ENCODE results near the gene TRIM29. TPM values are rescaled to one million over a fixed set of nuclear protein-coding genes. Genes with fewer than 3 reads are reported as not detected.

TRIM29 gene
- total and polyA plus RNA-seq, 9 donors = 0.11 to 5.9 (median 1.4) TPM; not detected in 1

- no peaks in the 10 kb centered on the region for H3K36me3 ChIP-seq
- WGBS, 3 donors = 50 to 58% (median 56%) methylated on average over 1 of the region's 1 CpG
- TF ChIP-seq EP300 (IDR thresholded peaks at IDR 0.05) (no peak), CTCF (IDR thresholded peaks at IDR 0.05) (no peak), POLR2A (IDR thresholded peaks at IDR 0.05) (no peak)
Observed at GRCh38 chr11:120151536-120151935, 13.6 kb upstream of the TRIM29 start.

GRCh38 chr11:120149246-120149645, 11.3 kb upstream of the TRIM29 start:
- H3K4me3 ChIP-seq = no peak overlapping the region
- no peaks in the 10 kb centered on the region for H3K36me3 ChIP-seq
- DNase-seq = no peak
- 80 to 85% (median 81%) methylated on average over 3 of the region's 3 CpGs for WGBS, 3 donors
- intact Hi-C loops (cut with DNase I) = no loop called here
- no peak for TF ChIP-seq EP300 (IDR thresholded peaks at IDR 0.05)
- no peak for TF ChIP-seq POLR2A (IDR thresholded peaks at IDR 0.05)
- no peak for TF ChIP-seq CTCF (IDR thresholded peaks at IDR 0.05)
- H3K27ac ChIP-seq = no peak overlapping the region
- H3K9me3 ChIP-seq = no peaks in the 10 kb centered on the region
- no peaks in the 10 kb centered on the region for H3K27me3 ChIP-seq
- no peaks in the 10 kb centered on the region for H3K4me1 ChIP-seq (ENCODE audit: insufficient read depth)

More at GRCh38 chr11:120151536-120151935, 13.6 kb upstream of the TRIM29 start:
- Histone ChIP-seq H3K27ac (no peak overlapping the region), H3K4me1 (ENCODE audit: insufficient read depth) (no peaks in the 10 kb centered on the region), H3K27me3 (no peaks in the 10 kb centered on the region), H3K9me3 (no peaks in the 10 kb centered on the region), H3K4me3 (no peak overlapping the region)
- intact Hi-C loops (cut with DNase I) = no loop called here
- no peak for DNase-seq

GRCh38 chr11:120147950-120148270, 10.0 kb upstream of the TRIM29 start:
- TF ChIP-seq EP300 (IDR thresholded peaks at IDR 0.05) (no peak), POLR2A (IDR thresholded peaks at IDR 0.05) (no peak), CTCF (IDR thresholded peaks at IDR 0.05) (no peak)
- H3K27me3 ChIP-seq = no peaks in the 10 kb centered on the region
- WGBS, 3 donors = 35 to 46% (median 43%) methylated on average over 5 of the region's 5 CpGs

GRCh38 chr11:120147094-120147949, 9.4 kb upstream of the TRIM29 start:
- no peak for DNase-seq

More at GRCh38 chr11:120147950-120148270, 10.0 kb upstream of the TRIM29 start:
- H3K9me3 ChIP-seq = no peaks in the 10 kb centered on the region
- no peaks in the 10 kb centered on the region for H3K4me1 ChIP-seq (ENCODE audit: insufficient read depth)
- intact Hi-C loops (cut with DNase I) = no loop called here
- no peak for DNase-seq
- no peak overlapping the region for H3K4me3 ChIP-seq
- no peak overlapping the region for H3K27ac ChIP-seq
- no peaks in the 10 kb centered on the region for H3K36me3 ChIP-seq

More at GRCh38 chr11:120147094-120147949, 9.4 kb upstream of the TRIM29 start:
- no peaks in the 10 kb centered on the region for H3K27me3 ChIP-seq
- H3K4me1 ChIP-seq (ENCODE audit: insufficient read depth) = no peaks in the 10 kb centered on the region
- intact Hi-C loops (cut with DNase I) = no loop called here
- H3K36me3 ChIP-seq = no peaks in the 10 kb centered on the region
- H3K4me3 ChIP-seq = no peak overlapping the region
- TF ChIP-seq EP300 (IDR thresholded peaks at IDR 0.05) = no peak
- no peak for TF ChIP-seq CTCF (IDR thresholded peaks at IDR 0.05)
- no peak for TF ChIP-seq POLR2A (IDR thresholded peaks at IDR 0.05)
- 64 to 74% (median 67%) methylated on average over 17 of the region's 17 CpGs for WGBS, 3 donors
- H3K27ac ChIP-seq = no peak overlapping the region
- no peaks in the 10 kb centered on the region for H3K9me3 ChIP-seq

Measured in ovary (tissue), 9 donors.